Omental fat pad (tissue), 4 donors: Measurements from ENCODE around the gene CTIF. TPM values are rescaled to one million over a fixed set of nuclear protein-coding genes. Genes with fewer than 3 reads are reported as not detected.

Source experiments
- ATAC-seq: fragments of 150-250 bp; one replicate; pipeline ENCODE4 v1.9.1; 2016; ENCODE audit warnings: mild to moderate bottlenecking, moderate library complexity; ENCODE audit not compliant: low FRiP score
- DNase-seq: peaks from one replicate; pipeline ENCODE4 v3.0.0-alpha.2; 2019; ENCODE audit warnings: low spot score
- total RNA-seq, 4 donors: library from RNA; depleted of rRNA; stranded (reverse); fragments of >200 nt; gene quantifications; one replicate each; pipeline ENCODE4 v1.1.0, GENCODE V29; 2016
- TF ChIP-seq, protein P1 (sequence below), 3 donors: fragments of 450-650 bp; IDR thresholded peaks; one replicate each; pipeline ENCODE4 v1.5.1; 2016 to 2017; ENCODE audit warnings: antibody characterized with exemption in 3 of 3, mild to moderate bottlenecking in 3 of 3, moderate library complexity in 2 of 3

The CTIF gene
- total RNA-seq, 4 donors from 2014 or later = 57.5 to 94.0 (median 72.4) TPM

DNA sequence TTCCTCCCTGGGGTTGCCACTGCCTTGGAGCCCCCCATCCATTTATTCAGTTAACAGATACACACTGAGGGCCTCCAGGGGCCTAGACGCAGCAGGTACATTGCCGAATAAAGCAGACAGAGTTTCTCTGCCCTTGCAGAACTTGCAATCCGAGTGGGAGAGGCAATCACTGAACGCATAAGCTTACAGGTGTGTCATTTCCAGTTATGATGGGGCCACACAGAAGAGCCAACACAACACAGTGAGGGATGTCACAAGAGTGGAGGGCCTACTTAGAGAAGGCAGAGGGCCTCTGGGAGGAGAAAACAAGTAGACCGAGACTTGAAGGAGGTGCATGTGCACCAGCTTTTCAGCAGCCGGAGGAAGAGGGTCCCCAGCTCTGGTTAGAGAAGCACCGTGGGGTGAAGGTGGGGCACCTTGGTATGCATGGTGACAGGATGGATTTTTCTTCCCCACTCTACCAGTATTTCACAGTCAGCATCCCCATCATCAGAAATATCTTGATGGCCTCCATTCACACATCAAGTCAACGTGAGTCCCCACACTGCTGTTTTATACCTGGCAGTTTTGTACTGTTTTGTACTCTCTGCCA, 261.0 kb downstream of the CTIF start:
- ATAC-seq = no peak

DNA sequence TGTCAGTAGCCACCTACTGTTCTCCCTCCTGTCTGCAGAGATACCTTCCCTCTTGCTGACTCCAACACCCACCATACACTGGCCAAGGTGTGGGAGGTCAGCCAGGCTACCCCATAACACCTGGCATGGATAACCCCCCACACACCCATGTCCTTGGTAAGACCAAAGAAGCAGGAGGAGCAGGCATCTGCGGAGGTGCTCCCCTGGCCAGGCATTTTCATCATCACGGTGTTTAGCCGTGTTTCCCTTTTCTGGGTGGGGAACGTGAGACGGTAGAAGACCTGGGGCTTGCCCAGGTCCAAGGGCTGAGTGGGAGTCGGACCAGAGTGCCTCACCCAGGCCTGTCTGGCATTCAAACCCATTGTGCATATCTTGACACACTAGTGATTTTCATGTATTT, 261.6 kb downstream of the CTIF start:
- DNase-seq (peak; percentile 11), ATAC-seq (no peak)
- TF ChIP-seq, protein P1, sequence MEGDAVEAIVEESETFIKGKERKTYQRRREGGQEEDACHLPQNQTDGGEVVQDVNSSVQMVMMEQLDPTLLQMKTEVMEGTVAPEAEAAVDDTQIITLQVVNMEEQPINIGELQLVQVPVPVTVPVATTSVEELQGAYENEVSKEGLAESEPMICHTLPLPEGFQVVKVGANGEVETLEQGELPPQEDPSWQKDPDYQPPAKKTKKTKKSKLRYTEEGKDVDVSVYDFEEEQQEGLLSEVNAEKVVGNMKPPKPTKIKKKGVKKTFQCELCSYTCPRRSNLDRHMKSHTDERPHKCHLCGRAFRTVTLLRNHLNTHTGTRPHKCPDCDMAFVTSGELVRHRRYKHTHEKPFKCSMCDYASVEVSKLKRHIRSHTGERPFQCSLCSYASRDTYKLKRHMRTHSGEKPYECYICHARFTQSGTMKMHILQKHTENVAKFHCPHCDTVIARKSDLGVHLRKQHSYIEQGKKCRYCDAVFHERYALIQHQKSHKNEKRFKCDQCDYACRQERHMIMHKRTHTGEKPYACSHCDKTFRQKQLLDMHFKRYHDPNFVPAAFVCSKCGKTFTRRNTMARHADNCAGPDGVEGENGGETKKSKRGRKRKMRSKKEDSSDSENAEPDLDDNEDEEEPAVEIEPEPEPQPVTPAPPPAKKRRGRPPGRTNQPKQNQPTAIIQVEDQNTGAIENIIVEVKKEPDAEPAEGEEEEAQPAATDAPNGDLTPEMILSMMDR (IDR thresholded peaks at IDR 0.05) = no peak

More for the DNA sequence above, 261.0 kb downstream of the CTIF start:
- no peak for DNase-seq
- TF ChIP-seq, protein P1 (IDR thresholded peaks at IDR 0.05) = no peak

DNA sequence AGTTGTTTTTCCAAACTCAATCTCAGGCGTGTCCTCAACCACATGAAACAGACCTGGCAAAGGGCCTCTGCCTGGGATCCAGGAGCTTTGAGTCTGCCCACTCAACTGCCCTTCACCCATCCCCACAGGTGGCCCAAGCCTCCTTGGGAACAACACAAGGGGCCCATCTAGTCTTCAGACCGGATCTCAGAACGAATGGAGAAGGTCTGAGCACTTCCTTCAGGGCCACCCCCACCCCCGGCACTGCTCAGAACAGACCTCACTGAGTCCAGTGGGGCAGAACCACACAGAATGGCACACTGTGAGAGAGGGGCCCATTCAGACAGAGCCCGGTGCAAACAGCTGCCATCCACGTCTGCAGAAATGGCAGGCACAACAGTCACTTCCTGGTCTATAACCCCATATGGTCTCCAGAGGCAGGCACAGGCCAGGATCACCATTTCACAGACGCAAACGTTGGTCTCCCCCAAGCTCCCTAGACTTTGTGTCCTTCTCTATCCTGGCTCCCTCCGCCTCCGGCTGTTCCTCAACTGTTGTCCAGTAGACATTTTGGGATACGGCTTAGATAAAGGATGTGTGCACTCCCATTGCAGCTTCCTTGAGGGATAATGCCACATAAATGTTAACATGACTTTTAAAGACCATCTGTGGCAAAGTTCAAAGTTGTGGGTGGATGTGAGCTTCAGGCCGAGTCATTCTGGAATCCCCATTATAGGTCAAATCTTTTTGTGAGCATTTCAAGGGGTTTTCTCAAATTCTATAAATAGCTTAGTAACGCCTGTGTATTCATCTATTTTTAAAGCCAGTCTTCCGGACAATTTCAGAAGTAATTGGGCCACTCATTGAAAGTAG, 262.3 kb downstream of the CTIF start:
- DNase-seq = peak; percentile 18
- no peak for ATAC-seq
- TF ChIP-seq, protein P1 (IDR thresholded peaks at IDR 0.05) = no peak

DNA sequence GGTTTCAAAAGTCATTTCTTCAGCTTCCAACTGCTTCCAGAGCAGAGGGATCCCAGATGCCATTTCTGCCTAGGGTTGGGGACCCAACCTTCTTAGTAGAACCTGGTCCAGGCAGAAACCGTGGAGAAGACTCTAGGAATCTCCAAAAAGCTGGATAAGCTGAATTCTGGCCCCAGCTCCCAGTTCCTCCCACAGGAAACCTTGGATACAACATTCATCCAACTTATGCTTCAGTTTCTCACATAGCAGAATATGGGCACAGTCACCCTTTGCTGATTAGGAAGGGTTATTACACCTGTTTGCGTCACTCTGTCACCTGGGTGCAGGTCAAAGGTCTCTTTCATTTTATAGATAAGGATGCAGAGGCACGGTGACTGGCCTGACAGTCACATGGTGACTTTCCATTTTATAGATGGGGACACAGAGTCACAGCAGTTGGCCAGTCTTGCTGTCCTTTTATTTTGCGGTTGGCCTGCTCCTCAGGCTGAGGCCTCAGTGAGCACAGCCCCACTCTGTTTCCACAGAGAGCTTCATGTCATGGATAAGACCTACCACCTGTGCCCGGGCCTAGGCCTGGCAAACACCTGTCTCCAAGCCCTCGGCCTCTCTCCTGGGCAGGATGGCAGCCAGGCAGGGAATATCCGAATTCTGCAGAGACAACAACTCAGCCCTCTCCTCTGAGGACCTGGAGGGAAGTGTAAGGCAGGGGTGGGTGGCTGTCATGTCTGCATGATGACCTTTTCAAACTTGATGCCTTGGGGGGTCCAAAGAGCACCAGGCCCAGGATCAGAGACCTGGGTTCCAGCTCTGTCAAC, 263.1 kb downstream of the CTIF start:
- TF ChIP-seq, protein P1 (IDR thresholded peaks at IDR 0.05) = no peak
- ATAC-seq (no peak), DNase-seq (peak; percentile 6)

DNA sequence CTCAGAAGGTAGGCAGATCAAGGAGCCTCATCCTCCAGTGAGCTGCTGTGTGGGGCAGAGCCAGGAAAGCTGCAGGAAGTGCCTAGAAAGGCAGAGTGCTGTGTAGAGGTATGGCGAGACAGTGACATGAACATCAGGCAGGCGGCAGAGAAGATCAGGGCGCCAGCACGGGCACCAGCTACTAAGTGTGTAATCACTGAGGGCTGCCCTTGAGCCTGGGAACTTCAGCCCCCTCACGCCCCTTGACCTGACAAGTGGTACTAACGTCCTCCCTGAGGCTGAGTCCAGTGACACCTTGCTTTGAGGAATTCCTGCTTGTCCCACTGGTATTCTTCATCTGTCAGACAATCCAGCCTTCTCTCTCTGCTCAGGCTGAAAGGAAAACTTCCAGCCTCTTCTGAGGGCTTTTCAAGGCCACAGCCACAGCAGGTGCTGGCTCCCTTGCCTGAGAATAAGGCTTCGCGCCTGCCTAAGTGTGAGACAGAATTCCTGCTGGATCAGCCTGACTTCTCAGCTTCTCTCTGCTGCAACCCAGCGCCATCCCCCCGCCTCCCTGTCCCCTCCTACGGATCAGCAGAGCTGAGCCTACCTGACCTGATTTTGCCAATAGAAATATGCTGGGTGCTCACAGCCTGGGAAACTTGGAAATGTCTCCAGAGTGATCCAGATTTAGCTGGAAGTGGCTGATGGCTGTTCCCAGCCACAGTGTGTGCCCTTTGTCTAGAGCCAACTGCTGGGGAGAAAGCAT, 263.9 kb downstream of the CTIF start:
- ATAC-seq = no peak

DNA sequence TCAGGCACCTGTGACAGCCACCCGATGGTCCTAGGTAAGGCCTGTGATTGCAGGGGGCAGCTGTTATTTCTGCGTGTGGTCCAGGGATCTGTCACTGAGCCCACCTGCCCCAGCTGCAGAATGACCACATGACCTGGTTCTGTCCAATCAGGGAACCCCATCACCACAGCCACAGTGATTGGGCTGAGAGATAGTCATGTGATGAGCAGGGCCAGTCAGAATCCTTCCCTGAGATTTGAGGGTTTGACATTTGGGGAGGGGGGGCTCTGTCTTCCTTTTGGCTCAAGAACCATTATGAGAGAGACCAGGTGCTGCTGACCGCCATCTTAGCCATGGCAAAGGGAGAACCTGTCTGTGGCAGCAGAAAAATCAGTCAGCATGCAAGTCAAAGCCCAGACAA, 264.7 kb downstream of the CTIF start:
- ATAC-seq = no peak
- no peak for DNase-seq
- TF ChIP-seq, protein P1 (IDR thresholded peaks at IDR 0.05) = no peak

More for the DNA sequence above, 263.9 kb downstream of the CTIF start:
- DNase-seq = peak; percentile 16
- TF ChIP-seq, protein P1 (IDR thresholded peaks at IDR 0.05) = no peak
